Erythroblast (primary cell): ENCODE measurements around the gene GSK3A.

Experiments
- GATA1 ChIP-seq: IDR thresholded peaks from 2 replicates; pipeline ENCODE4 v1.6.1; 2011; ENCODE audit warnings: low read depth, mild to moderate bottlenecking, control low read depth, low read length, moderate library complexity
- POLR2A ChIP-seq: IDR thresholded peaks from 2 replicates; pipeline ENCODE4 v1.6.1; 2011; ENCODE audit warnings: mild to moderate bottlenecking, low read length

DNA sequence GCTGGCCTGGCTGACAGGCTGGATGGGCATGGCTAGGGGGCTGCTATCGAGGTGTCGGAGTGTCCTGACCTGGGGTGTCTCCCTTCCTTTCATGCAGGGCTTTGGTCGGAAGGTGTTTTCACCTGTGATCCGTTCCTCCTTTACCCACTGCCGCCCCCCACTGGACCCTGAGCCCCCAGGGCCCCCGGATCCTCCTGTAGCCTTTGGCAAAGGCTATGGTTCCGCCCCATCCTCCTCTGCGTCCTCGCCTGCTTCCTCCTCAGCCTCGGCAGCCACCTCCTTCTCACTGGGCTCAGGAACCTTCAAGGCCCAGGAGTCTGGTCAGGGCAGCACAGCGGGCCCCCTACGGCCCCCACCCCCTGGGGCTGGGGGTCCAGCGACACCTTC, 47.7 kb upstream of the GSK3A start:
- TF ChIP-seq POLR2A (no peak), GATA1 (no peak)
